ENCODE results near the gene CEP43.

Gene CEP43, protein sequence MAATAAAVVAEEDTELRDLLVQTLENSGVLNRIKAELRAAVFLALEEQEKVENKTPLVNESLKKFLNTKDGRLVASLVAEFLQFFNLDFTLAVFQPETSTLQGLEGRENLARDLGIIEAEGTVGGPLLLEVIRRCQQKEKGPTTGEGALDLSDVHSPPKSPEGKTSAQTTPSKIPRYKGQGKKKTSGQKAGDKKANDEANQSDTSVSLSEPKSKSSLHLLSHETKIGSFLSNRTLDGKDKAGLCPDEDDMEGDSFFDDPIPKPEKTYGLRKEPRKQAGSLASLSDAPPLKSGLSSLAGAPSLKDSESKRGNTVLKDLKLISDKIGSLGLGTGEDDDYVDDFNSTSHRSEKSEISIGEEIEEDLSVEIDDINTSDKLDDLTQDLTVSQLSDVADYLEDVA

DNA sequence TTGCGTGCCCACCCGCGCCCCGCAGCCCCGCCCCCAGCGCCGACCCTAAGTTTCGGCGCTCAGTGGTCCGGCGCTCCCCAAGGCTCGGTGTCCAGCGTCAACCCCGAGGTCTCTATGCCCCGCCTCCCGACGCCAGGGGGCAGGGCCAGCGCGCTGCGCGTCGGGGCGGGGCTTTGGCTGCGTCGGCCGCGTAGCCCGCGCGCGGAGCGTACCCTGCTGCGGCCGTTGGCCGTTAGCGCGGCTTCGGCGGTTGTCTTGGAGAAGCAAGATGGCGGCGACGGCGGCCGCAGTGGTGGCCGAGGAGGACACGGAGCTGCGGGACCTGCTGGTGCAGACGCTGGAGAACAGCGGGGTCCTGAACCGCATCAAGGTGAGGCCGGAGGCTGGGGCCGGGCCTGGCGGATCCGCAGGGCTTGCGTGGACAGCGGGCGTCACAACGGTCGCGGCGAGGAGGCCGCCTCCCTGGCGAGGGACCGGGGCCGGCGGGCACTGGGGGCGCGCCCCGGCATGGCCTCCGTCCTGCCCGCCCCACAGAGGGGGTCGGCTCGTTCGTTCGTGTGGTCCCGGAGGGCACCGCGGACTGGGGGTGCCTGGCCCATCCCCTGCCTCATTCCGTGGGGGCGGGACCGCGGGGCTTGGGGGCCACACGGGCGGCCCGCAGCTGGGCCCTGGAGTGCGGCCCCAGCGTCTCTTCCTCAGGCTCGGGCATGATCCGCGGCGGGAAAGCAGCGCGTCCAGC lies at the start of gene CEP43:
CEP43 (plus strand) TSS at position 253 of the 739 bp plus-strand sequence; CDS start at position 269, 16 bp downstream.
- peak; percentile 79 for DNase-seq (ENCODE audit: low read depth, low spot score)

DNA sequence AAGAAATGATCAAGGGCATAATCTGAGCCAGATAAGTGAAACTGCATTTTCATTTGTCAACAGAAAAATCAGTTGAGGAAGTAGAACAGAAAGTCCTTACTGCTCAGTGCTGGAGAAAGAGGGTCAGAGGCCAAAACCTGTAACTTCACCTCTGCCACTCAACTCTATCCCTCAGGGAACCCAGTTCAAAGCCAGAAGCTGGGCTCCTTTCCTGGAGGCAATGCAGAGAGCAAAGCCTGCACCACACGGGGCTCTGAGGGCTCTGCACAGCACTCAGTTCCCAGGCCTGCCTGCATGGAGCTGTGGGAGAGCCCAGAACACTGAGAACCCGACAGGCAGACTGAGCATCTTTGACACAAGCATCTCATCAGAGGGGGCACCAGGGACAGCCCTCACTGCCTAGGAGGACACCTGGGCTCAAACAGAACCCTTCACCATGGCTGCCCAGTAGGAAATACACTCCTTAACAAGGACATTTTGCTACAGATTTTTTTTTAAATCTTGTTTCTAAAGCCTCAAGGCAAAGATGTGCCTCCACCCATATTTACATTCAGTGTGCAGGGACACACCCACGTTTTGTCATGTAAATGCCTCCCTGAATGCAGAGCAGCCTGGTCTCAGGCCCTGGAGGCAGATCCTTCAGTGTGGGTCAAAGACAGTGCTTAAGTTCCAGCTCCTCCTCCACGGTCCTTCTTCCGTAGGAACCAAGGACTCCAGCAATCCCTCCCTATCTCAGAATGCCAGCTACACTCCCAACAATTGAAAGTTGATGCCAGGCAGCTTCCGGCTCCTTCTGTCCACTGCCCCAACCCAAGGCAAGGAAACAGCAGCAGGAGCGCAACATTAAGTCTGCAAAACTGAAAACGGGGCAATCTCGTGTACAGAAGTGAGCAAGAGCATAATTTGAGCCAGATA lies 49.4 kb upstream of the CEP43 start:
- no peak for DNase-seq (ENCODE audit: low read depth, low spot score)

DNA sequence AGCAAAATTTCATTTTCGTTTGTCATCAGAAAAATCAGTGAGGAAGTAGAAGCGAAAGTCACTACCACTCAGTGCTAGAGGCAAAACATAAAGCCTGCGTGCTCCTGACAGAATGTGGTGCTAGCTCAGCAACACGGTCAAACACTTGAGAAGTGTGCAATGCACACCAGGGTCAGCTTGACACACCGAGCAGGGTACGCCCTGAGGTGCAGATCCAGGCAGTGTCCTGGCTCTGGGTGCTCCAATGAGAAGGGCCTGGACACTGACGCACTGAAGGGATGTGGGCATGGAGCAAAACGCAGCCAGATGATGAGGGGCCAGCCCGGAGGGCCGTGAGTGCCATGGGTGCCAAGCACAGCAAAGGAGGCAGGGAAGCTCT lies 48.8 kb upstream of the CEP43 start:
- no peak for DNase-seq (ENCODE audit: low read depth, low spot score)

DNA sequence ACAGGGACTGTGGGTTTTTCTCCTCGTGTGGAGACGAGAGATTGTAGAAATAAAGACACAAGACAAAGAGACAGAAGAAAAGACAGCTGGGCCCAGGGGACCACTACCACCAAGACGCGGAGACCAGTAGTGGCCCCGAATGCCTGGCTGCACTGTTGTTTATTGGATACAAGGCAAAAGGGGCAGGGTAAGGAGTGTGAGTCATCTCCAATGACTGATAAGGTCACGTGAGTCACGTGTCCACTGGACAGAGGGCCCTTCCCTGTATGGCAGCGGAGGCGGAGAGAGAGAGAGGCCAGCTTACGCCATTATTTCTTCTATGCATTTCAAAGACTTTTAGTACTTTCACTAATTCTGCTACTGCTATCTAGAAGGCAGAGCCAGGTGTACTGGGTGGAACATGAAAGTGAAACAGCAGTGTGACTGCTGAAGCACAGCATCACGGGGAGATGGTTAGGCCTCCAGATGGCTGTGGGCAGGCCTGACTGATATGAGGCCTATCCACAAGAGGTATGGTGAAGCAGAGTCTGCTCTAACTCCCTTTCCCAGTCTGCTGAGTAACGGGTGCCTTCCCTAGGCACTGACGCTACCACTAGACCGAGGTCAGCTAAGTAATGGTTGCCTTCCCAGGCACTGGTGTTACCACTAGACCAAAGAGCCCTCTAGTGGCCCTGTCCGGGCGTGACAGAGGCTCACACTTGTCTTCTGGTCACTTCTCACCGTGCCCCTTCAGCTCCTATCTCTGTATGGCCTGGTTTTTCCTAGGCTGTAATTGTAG lies 48.1 kb upstream of the CEP43 start:
- DNase-seq (ENCODE audit: low read depth, low spot score): peak; percentile 34

DNA sequence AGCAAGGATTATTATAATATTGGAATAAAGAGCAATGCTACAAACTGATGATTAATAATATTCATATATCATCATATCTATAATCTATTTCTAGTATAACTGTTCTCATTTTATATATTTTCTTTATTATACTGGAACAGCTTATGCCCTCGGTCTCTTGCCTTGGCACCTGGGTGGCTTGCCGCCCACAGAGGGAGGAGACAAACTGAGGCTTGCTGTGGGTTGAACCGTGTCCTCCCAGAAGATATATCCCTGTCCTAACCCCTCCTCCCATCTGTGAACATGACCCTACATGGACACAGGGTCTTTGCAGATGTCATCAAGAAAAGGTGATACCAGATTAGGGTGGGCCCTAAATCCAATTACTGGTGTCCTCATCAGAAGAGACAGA lies 47.5 kb upstream of the CEP43 start:
- no peak for DNase-seq (ENCODE audit: low read depth, low spot score)

DNA sequence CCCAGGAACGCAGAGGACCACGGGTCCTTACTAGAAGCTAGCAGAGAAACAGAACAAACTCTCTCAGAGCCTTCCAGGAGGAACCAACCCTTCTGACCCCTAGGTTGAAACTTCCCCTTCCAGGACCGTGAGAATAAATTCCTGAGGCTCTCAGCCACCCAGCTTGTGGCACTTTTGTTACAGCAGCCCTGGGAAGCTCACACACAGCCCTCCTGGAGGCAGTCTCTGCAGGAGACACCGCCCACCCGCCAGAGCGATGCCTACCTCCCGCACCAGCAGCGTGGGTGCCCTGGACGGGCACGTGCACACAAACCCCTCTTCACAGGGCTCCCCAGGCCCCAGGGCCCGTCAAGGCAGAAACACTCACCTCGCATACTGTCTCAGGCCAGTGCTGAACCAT lies 47.1 kb upstream of the CEP43 start:
- DNase-seq (ENCODE audit: low read depth, low spot score): no peak

DNA sequence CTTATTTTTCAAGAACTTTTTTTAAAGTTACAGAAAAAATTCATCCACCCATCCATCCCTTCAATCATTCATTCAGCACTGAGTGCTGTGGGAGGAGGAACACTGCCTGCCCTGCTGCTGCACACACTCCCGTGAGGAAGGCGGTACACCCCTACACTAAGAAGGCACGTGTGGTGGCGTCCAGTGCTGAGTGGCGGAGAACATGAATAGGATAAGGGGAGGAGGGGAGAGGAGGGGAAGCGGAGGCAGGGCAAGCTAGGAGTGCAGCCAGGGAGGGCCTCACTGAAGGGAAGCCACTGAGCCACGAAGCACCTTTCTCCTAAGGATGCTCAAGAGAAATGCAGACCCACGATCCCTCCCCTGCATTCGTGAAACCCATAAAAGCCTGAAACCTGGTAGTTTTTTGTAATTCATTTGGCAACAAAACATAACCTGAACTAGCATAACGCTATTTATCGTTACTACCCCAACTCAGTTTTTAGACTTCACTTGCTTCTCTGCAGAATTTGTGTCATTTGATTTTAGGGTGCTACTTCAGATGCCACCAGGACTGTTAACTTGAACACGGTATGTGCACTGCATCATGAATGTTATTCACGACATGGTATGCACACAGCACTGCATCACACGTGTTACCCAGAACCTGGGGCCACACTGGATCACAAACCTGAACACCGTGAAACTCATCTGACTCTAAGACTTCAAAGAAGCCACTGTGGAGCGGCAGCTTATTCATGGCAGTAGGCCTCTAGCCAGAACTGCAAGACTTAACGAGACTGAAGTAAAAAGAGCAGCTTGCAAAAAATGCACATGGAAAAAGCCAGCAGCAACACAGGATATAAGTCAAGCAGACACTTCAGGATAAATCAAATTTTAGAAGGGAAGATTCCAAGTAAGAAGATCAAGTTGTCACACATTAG lies 46.4 kb upstream of the CEP43 start:
- DNase-seq (ENCODE audit: low read depth, low spot score): no peak

DNA sequence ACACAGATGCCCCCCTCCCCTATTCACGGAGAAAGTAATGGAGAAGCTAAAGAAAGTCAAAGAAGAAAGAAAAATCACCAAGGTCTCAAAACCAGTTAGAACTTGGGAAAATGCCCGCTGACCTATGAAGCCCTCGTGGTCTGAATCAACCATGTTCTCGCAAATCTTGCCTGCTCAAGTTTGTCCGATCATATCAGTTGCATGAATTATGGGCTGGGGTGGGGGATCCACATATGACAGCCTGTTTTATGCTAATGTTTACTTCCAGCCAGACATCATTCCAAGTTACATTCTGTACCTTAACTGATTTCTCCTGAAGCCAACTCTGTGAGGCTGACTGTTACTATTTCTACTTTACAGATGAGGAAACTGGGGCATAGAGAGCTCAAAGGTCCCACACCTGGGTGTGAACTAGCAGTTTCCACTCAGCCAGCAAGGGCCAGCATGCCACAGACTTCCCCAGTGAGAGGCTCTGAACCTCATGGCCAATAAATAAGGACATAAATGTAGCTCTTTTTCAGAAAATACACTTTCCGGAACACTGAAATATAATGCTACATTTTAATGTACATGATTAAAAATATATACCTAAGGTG lies 45.0 kb upstream of the CEP43 start:
- no peak for DNase-seq (ENCODE audit: low read depth, low spot score)

DNA sequence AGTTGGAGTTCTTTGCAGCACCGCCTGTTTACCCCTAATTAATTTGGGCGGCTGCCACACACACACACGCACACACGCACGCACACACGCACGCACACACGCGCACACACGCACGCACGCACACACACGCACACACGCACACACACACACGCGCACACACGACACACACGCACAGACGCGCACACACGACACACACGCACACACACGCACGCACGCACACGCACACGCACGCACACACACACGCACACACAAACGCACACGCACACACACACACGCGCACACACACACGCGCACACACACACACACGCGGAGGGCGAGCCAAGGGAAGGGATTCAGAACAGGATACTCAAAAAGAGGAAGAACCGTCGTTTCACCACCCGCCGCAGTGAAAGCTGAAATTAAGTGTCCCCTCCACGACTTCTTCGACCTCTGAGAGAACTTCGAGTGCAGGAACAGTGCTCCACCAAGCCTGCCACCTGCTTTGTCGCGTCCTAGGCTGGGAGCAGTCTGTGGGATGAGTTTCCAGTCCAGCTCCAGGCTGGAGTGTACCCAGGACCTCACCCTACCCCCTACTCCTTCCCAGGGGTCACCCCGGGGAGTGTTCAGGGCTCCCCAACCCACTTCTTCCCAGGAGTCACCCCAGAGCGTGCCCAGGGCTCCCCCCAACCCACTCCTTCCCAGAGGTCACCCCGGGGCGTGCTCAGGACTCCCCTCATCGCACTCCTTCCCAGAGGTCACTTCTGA lies 43.9 kb upstream of the CEP43 start:
- no peak for DNase-seq (ENCODE audit: low read depth, low spot score)

DNA sequence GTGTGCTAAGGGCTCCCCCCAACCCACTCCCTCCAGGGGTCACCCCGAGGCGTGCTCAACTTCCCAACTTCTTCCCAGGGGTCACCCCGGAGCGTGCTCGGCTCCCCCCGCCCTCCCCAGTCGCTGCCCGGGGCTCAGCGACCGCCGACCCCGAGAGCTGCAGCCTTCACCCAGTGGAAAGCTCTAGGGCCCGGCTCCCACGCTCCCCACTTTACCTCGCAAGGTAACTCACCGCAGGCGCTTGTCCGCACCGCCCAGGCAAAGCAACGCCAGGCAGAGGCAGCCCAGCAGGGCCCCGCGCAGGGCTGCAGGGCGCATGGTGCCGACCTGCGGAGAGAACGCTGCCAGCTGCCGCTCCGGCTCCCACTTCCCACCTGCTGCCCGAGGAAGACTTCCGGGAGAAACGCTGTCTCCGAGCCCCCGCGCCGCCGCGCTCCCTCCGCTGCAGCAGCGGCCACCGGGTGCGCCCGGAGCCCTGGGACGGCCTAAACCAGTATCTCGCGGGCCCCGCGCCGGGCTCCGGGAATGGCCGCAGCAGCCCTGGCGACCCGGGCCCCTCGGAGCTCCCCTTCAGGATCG lies 43.2 kb upstream of the CEP43 start:
- DNase-seq (ENCODE audit: low read depth, low spot score): no peak

DNA sequence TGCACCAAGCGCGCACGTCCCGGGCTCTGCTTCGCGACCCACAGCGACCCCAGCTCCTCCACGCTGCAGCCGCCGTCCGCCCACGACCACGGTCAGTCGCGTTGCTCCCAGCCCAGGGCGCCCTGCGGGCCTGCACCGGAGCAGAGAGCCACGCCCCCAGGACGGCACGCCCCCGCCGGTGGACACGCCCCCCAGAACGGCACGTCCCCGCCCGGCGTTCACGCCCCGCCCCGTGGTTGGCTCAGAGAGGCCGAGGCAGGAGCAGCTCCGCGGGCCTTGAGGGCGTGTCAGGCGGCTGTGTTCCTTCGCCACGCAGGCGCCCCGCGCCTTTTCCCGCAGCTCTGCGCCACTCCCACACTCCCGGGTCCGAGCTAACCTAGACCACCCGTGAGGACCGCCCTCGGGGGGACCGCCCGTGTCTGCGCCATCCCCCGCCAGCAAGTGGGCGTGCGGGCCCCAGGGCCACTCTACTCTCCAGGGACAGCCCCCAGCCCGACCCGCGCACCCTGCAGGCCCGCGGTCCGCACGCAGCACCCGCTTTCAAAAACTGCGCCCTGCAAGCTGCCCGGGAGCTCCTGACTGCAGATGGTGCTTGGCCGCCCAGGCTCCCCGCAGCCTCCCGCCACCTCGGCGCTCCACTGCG lies 42.6 kb upstream of the CEP43 start, which contains the start of gene RNASET2:
RNASET2 (minus strand) TSS at position 107 of the 643 bp plus-strand sequence. CDS start 368 bp downstream, outside the sequence.
- peak; percentile 98 for DNase-seq (ENCODE audit: low read depth, low spot score)

DNA sequence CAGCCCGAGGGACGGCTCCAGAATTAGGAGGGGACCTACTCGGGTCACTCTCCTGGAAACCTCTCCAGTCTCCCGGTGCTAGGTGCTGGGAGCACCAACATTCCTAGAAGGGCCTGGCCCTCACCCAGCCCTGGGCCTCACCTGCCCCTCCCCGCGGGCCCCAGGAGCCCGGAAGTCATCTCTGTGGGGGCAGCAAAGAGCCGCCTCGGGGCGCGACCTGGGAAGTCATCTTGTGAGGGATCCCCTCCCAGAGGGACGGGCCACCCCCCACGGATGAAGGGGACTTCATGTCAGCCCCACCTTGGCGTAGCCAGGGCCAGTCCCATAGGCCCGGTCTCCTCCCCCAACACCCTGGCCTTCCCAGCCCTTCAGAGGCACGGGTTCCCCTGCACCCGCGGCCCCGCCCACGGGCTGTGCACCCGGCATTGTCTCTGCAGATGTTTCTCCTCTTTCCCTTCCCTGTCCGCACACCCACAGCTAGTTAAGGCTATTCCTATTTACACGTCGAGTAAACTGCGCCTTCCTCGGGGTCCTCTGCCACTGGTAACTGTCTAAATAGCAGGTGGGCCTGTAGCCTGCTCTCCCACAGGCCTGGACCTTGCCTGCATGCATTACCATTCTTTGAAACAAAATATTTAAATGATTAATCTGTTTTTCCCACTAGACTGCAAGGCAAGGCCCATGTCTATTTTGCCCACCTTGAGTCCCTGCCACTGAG lies 42.0 kb upstream of the CEP43 start:
- no peak for DNase-seq (ENCODE audit: low read depth, low spot score)

DNA sequence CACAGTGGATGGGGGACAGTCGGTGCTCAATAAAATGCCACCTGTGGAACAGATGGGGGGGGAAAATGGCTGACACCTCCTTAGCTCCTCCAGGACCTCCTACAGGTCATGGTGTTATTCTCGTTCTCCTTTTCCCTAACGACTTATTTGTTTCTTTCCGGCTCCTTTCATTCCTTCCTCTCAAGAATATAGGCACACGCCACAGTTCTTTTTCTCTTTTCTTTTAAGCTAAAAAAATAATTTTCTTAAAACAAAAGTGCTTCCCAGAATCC lies 41.5 kb upstream of the CEP43 start:
- DNase-seq (ENCODE audit: low read depth, low spot score): no peak

DNA sequence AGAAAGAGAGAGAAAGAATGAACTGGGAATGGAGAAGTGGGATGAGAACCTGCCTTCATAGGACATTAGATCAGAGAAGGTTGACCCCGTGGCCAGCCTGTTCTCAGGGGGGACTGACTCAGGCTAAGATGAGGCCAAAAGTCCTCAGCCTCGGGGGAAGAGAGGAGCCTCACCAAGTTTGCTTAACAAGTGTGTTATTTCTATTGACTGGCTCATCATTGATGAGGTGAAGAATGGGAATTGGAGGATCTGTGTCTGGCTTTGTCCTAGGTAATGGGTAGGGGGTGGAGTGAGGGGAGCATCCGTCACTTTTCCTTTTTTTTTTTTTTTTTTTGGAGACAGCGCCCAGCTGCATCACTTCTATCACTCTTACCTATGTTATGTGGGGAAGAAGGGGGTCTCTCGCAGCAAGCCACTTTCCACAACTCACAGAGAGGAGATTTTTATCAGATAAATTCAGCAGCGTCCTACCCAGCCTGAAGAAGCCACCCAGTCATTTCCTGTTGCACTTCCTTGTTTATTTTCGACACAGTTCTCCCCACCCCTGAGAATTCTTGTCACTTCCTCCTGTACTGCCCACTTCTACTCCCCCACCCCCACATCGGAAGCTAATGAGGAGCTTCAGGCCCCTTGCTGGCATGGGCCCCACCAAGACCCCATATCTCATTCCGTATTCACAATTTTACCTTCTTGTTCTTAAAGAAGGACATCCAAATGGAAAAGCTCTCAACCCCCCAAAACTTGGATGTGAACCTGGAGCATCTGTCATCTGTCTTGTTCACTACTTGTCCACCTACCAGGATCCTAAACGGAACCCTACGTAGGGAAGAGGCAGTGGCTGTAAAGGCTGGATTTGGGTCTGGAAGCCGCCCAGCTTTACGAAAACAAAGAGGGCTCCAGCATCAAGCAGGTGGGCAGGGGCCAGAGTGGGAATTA lies 40.0 kb upstream of the CEP43 start:
- no peak for DNase-seq (ENCODE audit: low read depth, low spot score)

DNA sequence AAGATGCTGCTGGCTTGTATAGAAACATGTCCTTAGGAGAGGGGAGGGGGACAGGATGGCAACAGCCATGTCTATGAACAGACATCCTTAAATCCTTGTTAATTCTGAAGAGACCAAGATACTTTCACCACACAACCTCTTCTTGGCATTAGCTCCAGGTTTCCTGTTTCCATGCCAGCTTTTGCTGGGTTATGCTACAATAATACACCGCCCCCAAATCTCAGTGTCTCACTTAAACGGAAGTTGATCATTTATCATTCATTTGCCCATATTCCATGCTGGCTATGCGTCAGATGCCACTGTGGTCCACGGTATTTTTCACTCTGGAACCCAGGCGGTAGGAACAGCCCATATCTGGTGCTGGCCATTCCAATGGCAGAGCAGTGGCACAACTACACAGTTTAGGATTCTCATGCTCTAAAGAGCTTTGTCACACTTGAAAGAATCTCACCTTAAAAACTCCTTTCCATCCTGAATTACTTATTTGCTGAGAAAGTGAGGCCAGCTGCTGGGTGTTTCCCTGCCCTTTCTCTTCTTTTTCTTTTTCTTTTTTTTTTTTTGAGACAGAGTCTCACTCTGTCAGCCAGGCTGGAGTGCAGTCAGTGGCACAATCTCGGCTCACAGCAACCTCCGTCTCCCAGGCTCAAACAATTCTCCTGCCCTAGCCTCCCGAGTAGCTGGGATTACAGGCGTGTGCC lies 39.1 kb upstream of the CEP43 start:
- no peak for DNase-seq (ENCODE audit: low read depth, low spot score)

DNA sequence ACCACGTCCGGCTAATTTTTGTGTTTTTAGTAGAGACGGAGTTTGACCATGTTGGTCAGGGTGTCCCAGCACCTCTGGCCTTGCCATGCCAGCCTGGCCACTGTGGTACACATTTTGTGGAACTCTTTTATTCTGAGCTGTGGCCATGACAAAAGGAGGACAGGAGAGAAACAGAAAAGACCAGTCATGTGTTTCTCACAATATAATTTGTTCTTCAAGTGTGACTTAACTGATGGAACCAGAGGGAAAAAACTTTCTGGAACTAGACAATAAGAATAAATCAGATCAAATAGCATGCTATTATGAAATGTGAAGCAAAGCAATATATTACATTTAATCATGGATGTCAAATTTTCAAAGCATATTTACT lies 38.6 kb upstream of the CEP43 start:
- no peak for DNase-seq (ENCODE audit: low read depth, low spot score)
